ENCODE data around the gene NARF. TPM values are rescaled to one million over a fixed set of nuclear protein-coding genes. Genes with fewer than 3 reads are reported as not detected.

Gene NARF
- total and polyA plus RNA-seq, 2 of the 8 experiments (the other 6 are each of a cell fraction or from before 2014, with no cell fraction given), result 97.4 to 131 TPM

GRCh38 chr17:82483836-82484235 lies 25.3 kb downstream of the NARF start:
- no peak overlapping the region for H3K14ac ChIP-seq (ENCODE audit: insufficient read length)
- H3K9ac ChIP-seq (replicated peaks in 1 of 4; ENCODE audit: extremely low read depth in 1 of 4, low read depth in 3 of 4, low read length in 3 of 4), result no peak overlapping the region
- no peak overlapping the region for H2AFZ ChIP-seq (ENCODE audit: low read length)
- no peak overlapping the region for H3K56ac ChIP-seq (replicated peaks; ENCODE audit: insufficient read length, low read depth, low read length)
- no peak overlapping the region for H2BK5ac ChIP-seq (ENCODE audit: low read depth, low read length)
- WGBS, 2 experiments (ENCODE audit: extremely low coverage in 1 of 2, insufficient coverage in 1 of 2, insufficient read length in 1 of 2, insufficient replicate concordance in 2 of 2, low coverage in 1 of 2, low lambda C conversion rate in 2 of 2, missing lambda C conversion rate in 1 of 2), result 87% methylated on average over 9 of the region's 9 CpGs; no CpG with 5 or more reads in 1 of the 2 experiments
- H4K20me1 ChIP-seq (replicated peaks in 1 of 2; ENCODE audit: control insufficient read depth in 1 of 2, insufficient read depth in 2 of 2, low read length in 2 of 2), result peaks cover 3 to 4% of the 10 kb centered on the region in 2 experiments
- H3K4me3 ChIP-seq (ENCODE audit: extremely low read depth in 1 of 4, insufficient read depth in 2 of 4, low read depth in 3 of 4, low read length in 4 of 4), result no peak overlapping the region
- ChIA-PET CTCF (ENCODE audit: partially characterized antibody) (interaction anchor here (0.8 to 1.3 kb wide), 3 partner anchors 27 to 97 kb away, joined by 3 to 4 read pairs (median 4); no protein-coding TSS in a partner anchor), POLR2A (ENCODE audit: partially characterized antibody) (interaction anchor here (0.9 to 1.5 kb wide), 2 partner anchors 11 to 25 kb away, joined by 3 read pairs; no protein-coding TSS in a partner anchor)
- H3K9me3 ChIP-seq (ENCODE audit: insufficient read depth in 2 of 2, low read depth in 1 of 2, low read length in 1 of 2), result no peaks in the 10 kb centered on the region
- no peaks in the 10 kb centered on the region for H3K79me2 ChIP-seq (ENCODE audit: control insufficient read depth in 1 of 2, insufficient read depth in 2 of 2, low read length in 2 of 2)
- no peak overlapping the region for H2AK5ac ChIP-seq (ENCODE audit: low read depth, low read length)
- no peak overlapping the region for H2BK12ac ChIP-seq (ENCODE audit: low read depth, low read length)
- H3K23ac ChIP-seq (ENCODE audit: insufficient read length), result no peak overlapping the region
- H3K27ac ChIP-seq (ENCODE audit: low read depth, low read length), result no peak overlapping the region
- H3K4ac ChIP-seq (replicated peaks; ENCODE audit: insufficient read length, low read depth, low read length), result no peak overlapping the region
- H3K27me3 ChIP-seq (replicated peaks in 1 of 4; ENCODE audit: control insufficient read depth in 3 of 4, extremely low read depth in 1 of 4, insufficient read depth in 3 of 4, low read length in 3 of 4), result no peaks in the 10 kb centered on the region
- no peak overlapping the region for H2BK20ac ChIP-seq (ENCODE audit: low read length)
- no peak overlapping the region for H4K5ac ChIP-seq (ENCODE audit: insufficient read length, low read depth, low read length)
- H3K79me1 ChIP-seq (ENCODE audit: low read depth, low read length), result no peaks in the 10 kb centered on the region
- DNase-seq (ENCODE audit: low read depth in 1 of 2, low spot score in 2 of 2), result no peak
- H3K36me3 ChIP-seq (ENCODE audit: control insufficient read depth in 2 of 4, insufficient read depth in 4 of 4, low read length in 3 of 4), result peaks cover 20 to 57% (median 45%) of the 10 kb centered on the region in 4 experiments; a peak in 7 of 8 replicates
- no peak overlapping the region for H2BK15ac ChIP-seq (ENCODE audit: low read length)
- H4K8ac ChIP-seq (ENCODE audit: extremely low read depth, insufficient read depth, low read length), result no peak overlapping the region
- no peak overlapping the region for H3K18ac ChIP-seq (ENCODE audit: extremely low read depth, low read length)
- no peak overlapping the region for H3K4me2 ChIP-seq (ENCODE audit: insufficient read depth in 1 of 2, low read depth in 2 of 2, low read length in 2 of 2)
- H3K4me1 ChIP-seq (replicated peaks in 1 of 4; ENCODE audit: control insufficient read depth in 3 of 4, insufficient read depth in 4 of 4, low read length in 3 of 4), result no peaks in the 10 kb centered on the region
- H3K23me2 ChIP-seq (ENCODE audit: low read depth, low read length), result no peaks in the 10 kb centered on the region
- TF ChIP-seq FOSL1 (IDR thresholded peaks at IDR 0.05; ENCODE audit: insufficient read depth, low read depth, low read length) (no peak), POLR2A (IDR thresholded peaks at IDR 0.05; ENCODE audit: control extremely low read depth in 1 of 2, low read depth in 2 of 2, low read length in 2 of 2) (no peak), SIX5 (IDR thresholded peaks at IDR 0.05; ENCODE audit: low read depth, low read length) (no peak), RXRA (IDR thresholded peaks at IDR 0.05; ENCODE audit: insufficient read depth, low read depth, low read length) (no peak)
- no peak overlapping the region for H2BK120ac ChIP-seq (replicated peaks; ENCODE audit: low read depth, low read length)
- no peak for FAIRE-seq
- no peak overlapping the region for H4K91ac ChIP-seq (replicated peaks; ENCODE audit: insufficient read length, low read length)
